HepG2 (cell line): Measurements from ENCODE around the gene STX4. TPM values are rescaled to one million over a fixed set of nuclear protein-coding genes. Genes with fewer than 3 reads are reported as not detected.

ENCODE experiments used
- E2F2 ChIP-seq: sonication (generic); formaldehyde crosslinking; IDR thresholded peaks from 2 replicates; pipeline ENCODE4 v1.4.0; 2020; ENCODE audit warnings: missing genetic modification reagents, borderline replicate concordance
- FOXA1 ChIP-seq, 2 experiments: fragments of 450-650 bp in 1 of 2; sonication (generic) in 1 of 2; formaldehyde crosslinking in 1 of 2; IDR thresholded peaks; 2 replicates each; pipeline versions ENCODE4 v1.4.0 to v1.6.1; 2016 to 2020; ENCODE audit warnings: missing genetic modification reagents in 1 of 2
- HIVEP1 ChIP-seq: sonication (generic); formaldehyde crosslinking; IDR thresholded peaks from 2 replicates; pipeline ENCODE4 v1.4.0; 2020; ENCODE audit warnings: mild to moderate bottlenecking, missing genetic modification reagents
- HMGXB3 ChIP-seq: sonication (generic); formaldehyde crosslinking; IDR thresholded peaks from 2 replicates; pipeline ENCODE4 v1.4.0; 2020; ENCODE audit warnings: missing genetic modification reagents, borderline replicate concordance
- IKZF4 ChIP-seq: sonication (generic); formaldehyde crosslinking; IDR thresholded peaks from 2 replicates; pipeline ENCODE4 v1.5.1; 2020; ENCODE audit warnings: borderline replicate concordance, mild to moderate bottlenecking, low read depth, missing genetic modification reagents; ENCODE audit errors: not compliant biosample characterization
- NFAT5 ChIP-seq: sonication (generic); formaldehyde crosslinking; IDR thresholded peaks from 2 replicates; pipeline ENCODE4 v1.4.0; 2020; ENCODE audit warnings: missing genetic modification reagents
- NFYB ChIP-seq: sonication (generic); formaldehyde crosslinking; IDR thresholded peaks from 2 replicates; pipeline ENCODE4 v1.4.0; 2020; ENCODE audit warnings: missing genetic modification reagents
- REXO4 ChIP-seq: sonication (generic); formaldehyde crosslinking; IDR thresholded peaks from 2 replicates; pipeline ENCODE4 v1.8.0; 2022; ENCODE audit warnings: missing genetic modification reagents, mild to moderate bottlenecking, borderline replicate concordance
- ZC3H4 ChIP-seq: sonication (generic); formaldehyde crosslinking; IDR thresholded peaks from 2 replicates; pipeline ENCODE4 v1.4.0; 2020; ENCODE audit warnings: missing genetic modification reagents, borderline replicate concordance
- ZKSCAN1 ChIP-seq: fragments of 150-350 bp; IDR thresholded peaks from 2 replicates; pipeline ENCODE4 v1.6.1; 2014; ENCODE audit warnings: low read length
- ZNF331 ChIP-seq: sonication (generic); formaldehyde crosslinking; IDR thresholded peaks from 2 replicates; pipeline ENCODE4 v1.4.0; 2020; ENCODE audit warnings: missing genetic modification reagents
- ZNF512B ChIP-seq: sonication (generic); formaldehyde crosslinking; IDR thresholded peaks from 2 replicates; pipeline ENCODE4 v1.5.1; 2020; ENCODE audit warnings: missing genetic modification reagents, mild to moderate bottlenecking, borderline replicate concordance
- ZNF678 ChIP-seq: sonication (generic); formaldehyde crosslinking; IDR thresholded peaks from 2 replicates; pipeline ENCODE4 v1.4.0; 2020; ENCODE audit warnings: mild to moderate bottlenecking, missing genetic modification reagents
- ZSCAN9 ChIP-seq: IDR thresholded peaks from 2 replicates; pipeline ENCODE4 v1.6.1; 2016; ENCODE audit warnings: borderline replicate concordance
- polyA plus RNA-seq, 8 experiments: library from polyadenylated mRNA; depleted of rRNA in 3 of 8; stranded (reverse) in 7 of 8; unstranded in 1 of 8; fragments of >200 nt; fragmentation: Illumina TruSeq in 4 of 8; extraction: Trizol in 4 of 8; gene quantifications; 2 replicates each; pipeline versions ENCODE4 v1.2.1 to v1.2.3, GENCODE V29; 2011 to 2016; ENCODE audit warnings: low read depth in 4 of 8, missing spikeins in 1 of 8, mixed read lengths in 1 of 8; ENCODE audit not compliant: insufficient read depth in 1 of 8
- total RNA-seq, 5 experiments: library from RNA; depleted of rRNA; stranded (reverse); fragments of >200 nt; fragmentation: Illumina TruSeq; extraction: Trizol; gene quantifications; 2 replicates each; pipeline ENCODE4 v1.2.3, GENCODE V29; 2016; ENCODE audit warnings: low read depth in 1 of 5

STX4 gene
- total and polyA plus RNA-seq, 2 of the 13 experiments (the other 11 are each of a cell fraction or from before 2014, with no cell fraction given): 29.2 to 34.6 TPM

GRCh38 chr16:30984669-30985400, 48.5 kb upstream of the STX4 start, which contains the start of gene HSD3B7 (continued):
- TF ChIP-seq HMGXB3 (peak; percentile 62; the same call in 1 of the 2 replicates), ZNF331 (CRISPR knock-in tag) (peak; percentile 13; the same call in 1 of the 2 replicates), HIVEP1 (CRISPR knock-in tag) (no peak), ZKSCAN1 (no peak), ZNF512B (no peak), REXO4 (CRISPR knock-in tag) (no peak), ZNF678 (CRISPR knock-in tag) (no peak), ZSCAN9 (no peak; the same call in 1 of the 2 replicates), IKZF4 (CRISPR knock-in tag) (peak; percentile 70), NFYB (CRISPR knock-in tag) (peak; percentile 8; the same call in 1 of the 2 replicates), FOXA1 (IDR thresholded peaks at IDR 0.05) (no peak), FOXA1 (CRISPR knock-in tag; IDR thresholded peaks at IDR 0.05) (no peak; the same call in 1 of the 2 replicates), NFAT5 (CRISPR knock-in tag) (no peak), E2F2 (CRISPR knock-in tag) (0 out of 2 replicates have a peak, but pooled peaks have one; percentile 60), ZC3H4 (no peak)
